ENCODE results near the gene SUSD6. TPM values are rescaled to one million over a fixed set of nuclear protein-coding genes. Genes with fewer than 3 reads are reported as not detected.

The SUSD6 gene
- total RNA-seq, 2 experiments from 2014 or later = 23.1 to 43.6 TPM

DNA sequence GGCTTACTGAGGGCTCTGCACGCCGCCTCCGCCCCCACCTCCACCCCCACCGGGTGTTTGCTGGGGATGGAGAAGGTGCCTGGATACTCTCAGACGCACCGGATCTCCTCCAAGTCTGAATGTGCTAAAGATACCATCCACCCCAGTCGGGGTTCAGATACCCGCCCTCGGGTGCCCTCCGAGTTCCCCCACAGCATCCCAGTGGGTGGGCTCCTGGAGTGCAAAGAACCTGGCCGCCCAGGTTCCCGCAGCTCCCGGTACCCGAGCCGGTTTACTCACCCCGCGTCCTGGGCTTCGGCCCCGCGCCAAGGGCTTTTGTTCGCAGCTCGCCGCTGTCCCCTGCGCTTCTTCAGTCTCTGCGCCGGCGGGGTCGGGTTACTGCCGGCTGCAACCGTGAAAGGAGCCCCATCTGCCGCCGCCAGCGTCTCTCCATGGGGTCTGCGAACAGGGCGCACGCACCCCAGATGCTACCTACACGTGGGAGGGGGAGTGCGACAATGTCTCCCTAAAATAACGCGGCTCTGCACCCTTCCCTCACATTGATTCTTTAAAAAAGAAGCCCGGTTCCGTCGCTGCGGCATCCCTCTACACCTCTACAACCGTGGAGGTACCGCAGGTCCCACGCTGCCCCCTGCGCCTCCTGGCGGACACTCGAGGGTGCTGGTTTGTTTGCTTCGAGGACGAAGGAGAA lies 37.0 kb upstream of the SUSD6 start, which contains the start of gene CCDC177:
TSS of gene CCDC177 (minus strand) at position 609 of the 691 bp plus-strand sequence. CDS start 1,249 bp downstream, outside the sequence.
- Histone ChIP-seq H4K20me1 (ENCODE audit: insufficient read depth, low read length) (no peaks in the 10 kb centered on the region), H3K4me2 (ENCODE audit: low read length) (peak within 1 kb of the TSS; percentile 55), H3K79me2 (ENCODE audit: insufficient read depth, low read depth, low read length) (no peaks in the 10 kb centered on the region), H3K4me3 (ENCODE audit: low read depth, low read length, poor library complexity, severe bottlenecking) (peak within 1 kb of the TSS; percentile 42), H3K36me3 (ENCODE audit: insufficient read depth, low read length) (no peaks in the 10 kb centered on the region), H3K27ac (ENCODE audit: low read depth, low read length, poor library complexity, severe bottlenecking) (no peak within 1 kb of the TSS), H2AFZ (ENCODE audit: low read length) (no peak within 1 kb of the TSS), H3K4me1 (ENCODE audit: insufficient read depth, low read length, poor library complexity, severe bottlenecking) (no peaks in the 10 kb centered on the region), H3K9me2 (ENCODE audit: insufficient read depth, low read length) (no peaks in the 10 kb centered on the region), H3K9me3 (ENCODE audit: low read length) (no peaks in the 10 kb centered on the region)
- POLR2A ChIA-PET = interaction anchor here (1.0 kb wide), 1 partner anchor 17 kb away, joined by 4 read pairs; no protein-coding TSS in a partner anchor
- peak; percentile 50 for DNase-seq (ENCODE audit: low spot score)
- intact Hi-C loops (cut with micrococcal nuclease; ENCODE audit: unreplicated experiment) = loop anchor here (2.0 kb wide), 1 partner anchor 332 kb away; no protein-coding TSS in a partner anchor
- BruUV-seq (replicated peaks) = no TSS peak
- CTCF ChIA-PET (ENCODE audit: unreplicated experiment) = no interaction called here
- no peak for TF ChIP-seq EZH2phosphoT487 (IDR thresholded peaks at IDR 0.05; ENCODE audit: borderline replicate concordance, low read depth, low read length)
- TF ChIP-seq CTCF (conservative IDR thresholded peaks at IDR 0.05; ENCODE audit: low read length) = peak; percentile 84

DNA sequence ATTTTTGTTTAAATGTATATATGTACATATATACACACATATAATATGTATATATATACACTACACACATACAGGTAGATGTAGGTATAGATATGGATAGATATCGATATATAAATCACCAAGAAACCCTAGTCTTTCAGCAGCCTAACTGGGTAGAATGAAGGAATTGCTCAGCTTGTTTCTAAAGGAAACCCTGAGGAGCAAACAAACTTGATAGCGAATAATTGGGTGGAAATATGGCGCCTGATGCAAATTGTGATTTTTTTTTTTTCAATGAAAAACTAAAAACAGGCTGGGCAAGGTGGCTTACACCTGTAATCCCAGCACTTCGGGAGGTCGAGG lies 36.5 kb upstream of the SUSD6 start:
- Histone ChIP-seq H3K79me2 (ENCODE audit: insufficient read depth, low read depth, low read length) (no peaks in the 10 kb centered on the region), H4K20me1 (ENCODE audit: insufficient read depth, low read length) (no peaks in the 10 kb centered on the region), H2AFZ (ENCODE audit: low read length) (no peak overlapping the region), H3K9me2 (ENCODE audit: insufficient read depth, low read length) (no peaks in the 10 kb centered on the region), H3K27ac (ENCODE audit: low read depth, low read length, poor library complexity, severe bottlenecking) (no peak overlapping the region), H3K36me3 (ENCODE audit: insufficient read depth, low read length) (no peaks in the 10 kb centered on the region), H3K9me3 (ENCODE audit: low read length) (no peaks in the 10 kb centered on the region), H3K4me2 (ENCODE audit: low read length) (no peak overlapping the region), H3K4me1 (ENCODE audit: insufficient read depth, low read length, poor library complexity, severe bottlenecking) (no peaks in the 10 kb centered on the region), H3K4me3 (ENCODE audit: low read depth, low read length, poor library complexity, severe bottlenecking) (no peak overlapping the region)
- BruUV-seq (replicated peaks) = no TSS peak
- peak; percentile 28; the same call in 1 of the 2 replicates for TF ChIP-seq CTCF (conservative IDR thresholded peaks at IDR 0.05; ENCODE audit: low read length)
- TF ChIP-seq EZH2phosphoT487 (IDR thresholded peaks at IDR 0.05; ENCODE audit: borderline replicate concordance, low read depth, low read length) = no peak
- DNase-seq (ENCODE audit: low spot score) = no peak
- intact Hi-C loops (cut with micrococcal nuclease; ENCODE audit: unreplicated experiment) = loop anchor here (2.0 kb wide), 1 partner anchor 332 kb away; no protein-coding TSS in a partner anchor
- POLR2A ChIA-PET = no interaction called here
- CTCF ChIA-PET (ENCODE audit: unreplicated experiment) = no interaction called here

DNA sequence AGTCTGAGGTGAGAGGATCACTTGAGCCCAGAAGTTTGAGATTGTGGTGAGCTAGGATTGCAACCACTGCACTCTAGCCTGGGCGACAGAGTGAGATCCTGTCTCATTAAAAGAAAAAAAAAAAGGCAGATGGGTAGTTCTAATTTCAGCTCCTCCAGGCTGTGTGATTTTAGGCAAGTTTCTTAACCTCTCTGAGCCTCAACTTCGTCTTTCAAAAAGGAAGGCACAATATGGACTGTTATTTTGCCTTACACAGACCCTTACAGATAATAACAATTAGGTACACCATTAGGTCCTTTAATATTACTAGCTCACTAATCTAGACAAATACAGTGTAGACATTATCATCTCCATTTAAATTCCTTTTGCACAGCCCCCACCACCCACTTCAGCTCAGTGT lies 31.9 kb upstream of the SUSD6 start:
- H3K4me2 ChIP-seq (ENCODE audit: low read length) = no peak overlapping the region
- no TSS peak for BruUV-seq (replicated peaks)
- intact Hi-C loops (cut with micrococcal nuclease; ENCODE audit: unreplicated experiment) = no loop called here
- H4K20me1 ChIP-seq (ENCODE audit: insufficient read depth, low read length) = no peaks in the 10 kb centered on the region
- CTCF ChIA-PET (ENCODE audit: unreplicated experiment) = interaction anchor here (0.6 to 0.7 kb wide), 2 partner anchors 133 to 182 kb away, joined by 3 read pairs; no protein-coding TSS in a partner anchor
- H3K4me1 ChIP-seq (ENCODE audit: insufficient read depth, low read length, poor library complexity, severe bottlenecking) = peaks cover 7% of the 10 kb centered on the region
- H3K9me3 ChIP-seq (ENCODE audit: low read length) = no peaks in the 10 kb centered on the region
- POLR2A ChIA-PET = interaction anchor here (0.7 to 1.4 kb wide), 2 partner anchors 18 to 24 kb away, joined by 3 to 4 read pairs; no protein-coding TSS in a partner anchor
- TF ChIP-seq CTCF (conservative IDR thresholded peaks at IDR 0.05; ENCODE audit: low read length) = no peak
- TF ChIP-seq EZH2phosphoT487 (IDR thresholded peaks at IDR 0.05; ENCODE audit: borderline replicate concordance, low read depth, low read length) = no peak
- H3K79me2 ChIP-seq (ENCODE audit: insufficient read depth, low read depth, low read length) = no peaks in the 10 kb centered on the region
- H3K27ac ChIP-seq (ENCODE audit: low read depth, low read length, poor library complexity, severe bottlenecking) = no peak overlapping the region
- H3K36me3 ChIP-seq (ENCODE audit: insufficient read depth, low read length) = no peaks in the 10 kb centered on the region
- H2AFZ ChIP-seq (ENCODE audit: low read length) = no peak overlapping the region
- no peak overlapping the region for H3K4me3 ChIP-seq (ENCODE audit: low read depth, low read length, poor library complexity, severe bottlenecking)
- H3K9me2 ChIP-seq (ENCODE audit: insufficient read depth, low read length) = no peaks in the 10 kb centered on the region
- DNase-seq (ENCODE audit: low spot score) = no peak
